Spleen (tissue), 7 donors: ENCODE results near the gene SGO2.

Source experiments
- CTCF ChIP-seq, 11 experiments: fragments of 200-600 bp in 7 of 11; fragments of 450-650 bp in 4 of 11; sonication (generic) in 4 of 11; IDR thresholded peaks in 8 of 11; conservative IDR thresholded peaks in 3 of 11; 1 replicate in 7 of 11; 2 replicates in 4 of 11; pipeline versions ENCODE4 v1.4.0 to v1.8.0; 2016 to 2021; ENCODE audit warnings: antibody characterized with exemption in 11 of 11, inconsistent platforms in 4 of 11, mild to moderate bottlenecking in 1 of 11
- POLR2A ChIP-seq, 3 donors: fragments of 450-650 bp; IDR thresholded peaks; one replicate each; pipeline ENCODE4 v1.5.1; 2017; ENCODE audit warnings: antibody characterized with exemption in 3 of 3, mild to moderate bottlenecking in 1 of 3
- POLR2AphosphoS5 ChIP-seq, 3 donors: sonication (generic); formaldehyde crosslinking; IDR thresholded peaks; one replicate each; pipeline ENCODE4 v1.5.1; 2017; ENCODE audit warnings: antibody characterized with exemption in 3 of 3
- donor health status: DM: no; HTN: no; CAD: no; lungs with moderate emphysema.
- donor health status: DM: no; HTN: no; CAD: no.
- donor health status: DM: no; HTN: no; CAD: no.

GRCh38 chr2:200618590-200619021 lies 92.6 kb downstream of the SGO2 start:
- TF ChIP-seq POLR2A (IDR thresholded peaks at IDR 0.05) (no peak), CTCF (IDR thresholded peaks at IDR 0.05 in 8 of 11, conservative IDR thresholded peaks at IDR 0.05 in 3 of 11) (no peak), POLR2AphosphoS5 (IDR thresholded peaks at IDR 0.05) (no peak)
